Measurements from ENCODE around the gene ZNF474.

ZNF474 gene

DNA sequence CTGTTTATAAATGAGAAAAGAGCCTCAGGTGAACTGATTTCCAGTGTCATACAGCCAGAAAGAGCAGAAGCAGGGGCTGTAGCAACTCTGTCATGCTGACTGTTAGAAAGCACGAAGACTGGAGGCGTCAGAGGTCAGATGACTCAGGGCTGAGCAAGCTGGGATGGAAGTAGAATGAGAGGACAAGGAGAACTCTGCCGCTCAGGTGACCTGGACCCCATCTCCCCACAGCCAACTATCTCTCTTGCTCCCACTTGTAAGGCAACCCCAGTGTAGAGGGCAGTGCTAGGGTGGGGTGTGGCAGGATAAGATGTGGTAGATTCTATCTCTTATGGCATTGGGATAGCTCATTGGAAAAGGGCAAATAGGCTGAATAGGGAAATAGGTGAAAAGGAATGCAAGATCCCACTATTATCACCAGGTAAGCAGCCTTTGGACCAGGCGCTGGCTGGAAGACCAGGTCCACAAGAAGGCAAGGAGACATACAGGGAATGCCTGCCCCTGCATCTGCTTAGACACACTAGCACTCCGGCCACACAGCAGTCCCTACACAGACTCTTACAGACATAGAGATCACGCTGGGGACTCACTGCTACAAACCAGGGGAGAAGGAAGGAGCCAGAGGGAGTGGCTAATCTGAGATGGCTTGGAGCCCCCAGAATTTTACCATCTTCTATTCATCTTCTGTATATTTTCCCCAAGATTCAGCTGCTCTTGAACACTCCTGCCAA lies 30.1 kb upstream of the ZNF474 start:
- Histone ChIP-seq H3K36me3 (ENCODE audit: control insufficient read depth in 1 of 2, insufficient read depth in 2 of 2, low read length in 2 of 2) (no peaks in the 10 kb centered on the region), H3K4me1 (ENCODE audit: control insufficient read depth in 1 of 2, insufficient read depth in 2 of 2, low read length in 2 of 2) (no peaks in the 10 kb centered on the region), H3K9ac (ENCODE audit: low read depth in 1 of 2, low read length in 2 of 2) (no peak overlapping the region), H3K27ac (ENCODE audit: low read depth, low read length) (no peak overlapping the region), H3K4me3 (ENCODE audit: low read depth in 1 of 2, low read length in 2 of 2) (no peak overlapping the region), H3K27me3 (ENCODE audit: control insufficient read depth in 1 of 2, insufficient read depth in 2 of 2, low read length in 2 of 2) (no peaks in the 10 kb centered on the region), H3K9me3 (ENCODE audit: control insufficient read depth in 1 of 2, low read length in 2 of 2) (no peaks in the 10 kb centered on the region)

DNA sequence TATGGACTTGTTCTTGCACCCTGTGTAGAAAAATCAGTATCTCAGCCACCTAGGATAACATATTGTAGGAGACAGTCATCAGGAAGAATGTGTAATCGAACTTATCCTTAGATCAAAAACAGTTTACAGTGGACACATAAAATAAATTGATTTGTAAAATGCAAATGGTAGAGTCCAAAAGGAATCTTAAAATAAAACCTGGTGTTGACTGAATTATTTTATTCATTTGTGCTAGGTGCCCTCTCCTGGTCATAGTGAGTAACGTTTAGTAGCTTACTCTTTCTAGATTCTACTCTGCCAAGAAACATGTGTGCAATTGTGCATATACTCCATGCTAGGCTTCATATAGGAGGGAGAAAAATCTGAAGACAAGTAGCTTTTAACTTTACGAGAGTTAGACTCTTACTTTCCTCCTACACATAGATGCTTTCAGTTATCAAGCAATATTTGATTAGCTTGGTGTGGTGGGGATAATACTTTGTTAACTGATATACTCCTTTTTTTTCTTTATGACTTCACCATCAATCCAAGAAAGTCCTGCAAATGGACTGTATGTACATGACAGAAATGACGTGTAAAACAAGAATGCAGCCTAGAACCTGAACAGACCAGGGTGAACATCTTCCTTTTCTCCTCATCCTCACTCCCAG lies 27.6 kb upstream of the ZNF474 start:
- H3K4me1 ChIP-seq (ENCODE audit: control insufficient read depth in 1 of 2, insufficient read depth in 2 of 2, low read length in 2 of 2): no peaks in the 10 kb centered on the region
- no peaks in the 10 kb centered on the region for H3K36me3 ChIP-seq (ENCODE audit: control insufficient read depth in 1 of 2, insufficient read depth in 2 of 2, low read length in 2 of 2)
- H3K4me3 ChIP-seq (ENCODE audit: low read depth in 1 of 2, low read length in 2 of 2): no peak overlapping the region
- H3K9ac ChIP-seq (ENCODE audit: low read depth in 1 of 2, low read length in 2 of 2): no peak overlapping the region
- H3K27me3 ChIP-seq (ENCODE audit: control insufficient read depth in 1 of 2, insufficient read depth in 2 of 2, low read length in 2 of 2): no peaks in the 10 kb centered on the region
- H3K27ac ChIP-seq (ENCODE audit: low read depth, low read length): no peak overlapping the region
- H3K9me3 ChIP-seq (ENCODE audit: control insufficient read depth in 1 of 2, low read length in 2 of 2): no peaks in the 10 kb centered on the region

DNA sequence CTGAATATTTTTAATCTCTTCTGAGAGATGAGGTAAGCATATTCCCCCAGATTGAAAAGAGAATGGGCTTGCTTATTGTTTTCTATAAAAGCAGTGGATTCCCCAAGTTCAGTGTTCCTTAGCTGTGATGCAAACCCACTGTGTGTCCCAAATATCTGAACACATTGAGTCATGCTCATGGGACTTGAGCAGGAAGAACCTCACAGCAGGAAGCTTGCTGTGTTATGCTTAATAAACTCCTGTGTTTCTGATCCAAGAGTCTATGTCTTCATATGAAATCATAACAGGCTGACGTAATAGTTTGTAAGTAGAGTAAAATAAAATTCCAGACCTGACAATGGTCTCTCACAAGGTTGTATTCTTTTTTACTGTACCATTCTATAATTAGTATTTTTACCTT lies 26.5 kb upstream of the ZNF474 start:
- Histone ChIP-seq H3K36me3 (ENCODE audit: control insufficient read depth in 1 of 2, insufficient read depth in 2 of 2, low read length in 2 of 2) (no peaks in the 10 kb centered on the region), H3K27ac (ENCODE audit: low read depth, low read length) (no peak overlapping the region), H3K9ac (ENCODE audit: low read depth in 1 of 2, low read length in 2 of 2) (no peak overlapping the region), H3K27me3 (ENCODE audit: control insufficient read depth in 1 of 2, insufficient read depth in 2 of 2, low read length in 2 of 2) (peaks cover 0 to 2% of the 10 kb centered on the region in 2 donors), H3K9me3 (ENCODE audit: control insufficient read depth in 1 of 2, low read length in 2 of 2) (no peaks in the 10 kb centered on the region), H3K4me3 (ENCODE audit: low read depth in 1 of 2, low read length in 2 of 2) (no peak overlapping the region), H3K4me1 (ENCODE audit: control insufficient read depth in 1 of 2, insufficient read depth in 2 of 2, low read length in 2 of 2) (no peaks in the 10 kb centered on the region)

DNA sequence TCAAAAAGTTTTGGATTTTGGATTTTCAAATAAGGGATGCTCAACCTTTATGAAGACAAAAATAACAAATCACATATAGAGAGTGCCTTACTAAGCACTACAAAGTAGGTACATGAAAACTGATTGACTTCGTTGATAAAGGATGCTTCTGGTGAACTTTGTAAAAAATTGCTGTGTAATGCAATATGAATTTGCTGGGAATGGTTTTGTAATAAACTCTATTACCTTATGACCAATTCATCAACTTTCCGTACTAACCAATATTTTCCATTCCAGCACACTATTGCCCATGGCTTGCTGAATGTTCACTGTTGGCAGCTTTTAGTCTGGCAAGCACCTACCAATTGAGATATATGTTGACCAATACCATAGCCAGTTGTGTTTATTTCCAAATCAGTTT lies 23.4 kb upstream of the ZNF474 start:
- Histone ChIP-seq H3K36me3 (ENCODE audit: control insufficient read depth in 1 of 2, insufficient read depth in 2 of 2, low read length in 2 of 2) (no peaks in the 10 kb centered on the region), H3K27ac (ENCODE audit: low read depth, low read length) (no peak overlapping the region)

DNA sequence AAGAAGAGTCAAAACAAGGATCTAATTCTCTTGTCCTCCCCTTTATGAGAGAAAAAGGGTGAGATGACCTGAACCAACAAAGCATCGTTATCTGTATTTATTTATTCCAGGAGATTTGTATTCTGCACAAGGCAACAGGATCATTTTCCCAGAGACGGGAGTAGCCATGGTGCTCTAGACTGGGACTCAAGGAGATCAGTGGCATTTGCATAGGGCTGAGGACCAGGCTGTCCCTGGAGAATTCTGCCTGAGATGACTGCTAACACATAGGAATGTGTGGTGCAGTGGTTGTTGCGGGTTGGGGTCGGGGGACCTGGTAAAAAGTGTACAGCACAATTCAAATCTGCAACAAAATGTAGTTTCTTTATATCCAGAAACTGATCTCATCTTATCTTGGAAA lies 22.3 kb upstream of the ZNF474 start:
- Histone ChIP-seq H3K27ac (ENCODE audit: low read depth, low read length) (no peak overlapping the region), H3K36me3 (ENCODE audit: control insufficient read depth in 1 of 2, insufficient read depth in 2 of 2, low read length in 2 of 2) (no peaks in the 10 kb centered on the region), H3K9me3 (ENCODE audit: control insufficient read depth in 1 of 2, low read length in 2 of 2) (no peaks in the 10 kb centered on the region), H3K4me3 (ENCODE audit: low read depth in 1 of 2, low read length in 2 of 2) (no peak overlapping the region), H3K27me3 (ENCODE audit: control insufficient read depth in 1 of 2, insufficient read depth in 2 of 2, low read length in 2 of 2) (peaks cover 0 to 2% of the 10 kb centered on the region in 2 donors), H3K9ac (ENCODE audit: low read depth in 1 of 2, low read length in 2 of 2) (no peak overlapping the region), H3K4me1 (ENCODE audit: control insufficient read depth in 1 of 2, insufficient read depth in 2 of 2, low read length in 2 of 2) (no peaks in the 10 kb centered on the region)

More for the DNA sequence above, 23.4 kb upstream of the ZNF474 start:
- no peak overlapping the region for H3K4me3 ChIP-seq (ENCODE audit: low read depth in 1 of 2, low read length in 2 of 2)
- H3K9ac ChIP-seq (ENCODE audit: low read depth in 1 of 2, low read length in 2 of 2): no peak overlapping the region
- H3K27me3 ChIP-seq (ENCODE audit: control insufficient read depth in 1 of 2, insufficient read depth in 2 of 2, low read length in 2 of 2): peaks cover 0 to 2% of the 10 kb centered on the region in 2 donors
- H3K9me3 ChIP-seq (ENCODE audit: control insufficient read depth in 1 of 2, low read length in 2 of 2): no peaks in the 10 kb centered on the region
- H3K4me1 ChIP-seq (ENCODE audit: control insufficient read depth in 1 of 2, insufficient read depth in 2 of 2, low read length in 2 of 2): no peaks in the 10 kb centered on the region

DNA sequence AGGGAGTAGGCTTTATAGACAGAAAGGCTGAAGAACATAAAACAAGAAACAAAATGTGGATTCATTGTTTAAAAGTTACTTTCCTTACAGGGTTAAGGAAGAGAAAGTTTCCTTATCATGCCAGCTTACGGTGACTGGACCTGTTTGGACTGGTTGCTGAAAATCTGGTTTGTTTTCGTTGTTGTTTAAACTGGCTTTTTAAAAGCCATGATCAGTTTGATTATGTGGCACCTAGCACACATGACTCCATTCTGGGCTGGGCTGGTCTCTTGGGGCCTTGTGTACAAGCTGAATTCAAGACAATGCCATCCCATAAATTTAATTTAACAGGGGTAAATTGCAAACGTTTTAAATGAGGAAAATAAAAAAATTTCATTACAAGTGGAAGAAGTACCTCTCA lies 18.4 kb upstream of the ZNF474 start:
- no peak overlapping the region for H3K9ac ChIP-seq (ENCODE audit: low read depth in 1 of 2, low read length in 2 of 2)
- no peaks in the 10 kb centered on the region for H3K9me3 ChIP-seq (ENCODE audit: control insufficient read depth in 1 of 2, low read length in 2 of 2)
- H3K27ac ChIP-seq (ENCODE audit: low read depth, low read length): no peak overlapping the region
- no peak overlapping the region for H3K4me3 ChIP-seq (ENCODE audit: low read depth in 1 of 2, low read length in 2 of 2)
- no peaks in the 10 kb centered on the region for H3K4me1 ChIP-seq (ENCODE audit: control insufficient read depth in 1 of 2, insufficient read depth in 2 of 2, low read length in 2 of 2)
- H3K27me3 ChIP-seq (ENCODE audit: control insufficient read depth in 1 of 2, insufficient read depth in 2 of 2, low read length in 2 of 2): peaks cover 0 to 2% of the 10 kb centered on the region in 2 donors
- H3K36me3 ChIP-seq (ENCODE audit: control insufficient read depth in 1 of 2, insufficient read depth in 2 of 2, low read length in 2 of 2): no peaks in the 10 kb centered on the region

DNA sequence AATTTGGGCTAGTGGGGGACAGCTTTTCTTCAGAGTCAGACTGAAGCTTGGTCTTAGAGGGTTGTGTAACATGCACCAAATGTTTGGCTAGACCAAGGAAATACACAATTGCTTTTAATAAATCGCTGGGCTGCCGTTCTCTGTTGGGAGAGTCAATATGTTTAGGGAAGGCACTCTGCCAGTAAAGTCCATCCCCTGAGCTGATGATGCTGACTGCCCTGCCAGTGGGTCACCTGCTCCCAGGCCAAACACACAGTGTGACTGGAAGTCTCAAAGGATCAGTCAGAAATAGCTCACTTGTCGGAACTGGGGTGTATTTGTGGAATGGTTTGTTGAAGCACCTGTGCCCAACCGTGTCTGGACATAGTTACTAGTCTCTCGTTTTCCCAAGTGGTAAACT lies 17.9 kb upstream of the ZNF474 start:
- H3K27ac ChIP-seq (ENCODE audit: low read depth, low read length): no peak overlapping the region
- no peaks in the 10 kb centered on the region for H3K9me3 ChIP-seq (ENCODE audit: control insufficient read depth in 1 of 2, low read length in 2 of 2)
- H3K36me3 ChIP-seq (ENCODE audit: control insufficient read depth in 1 of 2, insufficient read depth in 2 of 2, low read length in 2 of 2): no peaks in the 10 kb centered on the region
- H3K4me3 ChIP-seq (ENCODE audit: low read depth in 1 of 2, low read length in 2 of 2): no peak overlapping the region
- H3K4me1 ChIP-seq (ENCODE audit: control insufficient read depth in 1 of 2, insufficient read depth in 2 of 2, low read length in 2 of 2): no peaks in the 10 kb centered on the region
- H3K27me3 ChIP-seq (ENCODE audit: control insufficient read depth in 1 of 2, insufficient read depth in 2 of 2, low read length in 2 of 2): peaks cover 0 to 2% of the 10 kb centered on the region in 2 donors
- no peak overlapping the region for H3K9ac ChIP-seq (ENCODE audit: low read depth in 1 of 2, low read length in 2 of 2)

DNA sequence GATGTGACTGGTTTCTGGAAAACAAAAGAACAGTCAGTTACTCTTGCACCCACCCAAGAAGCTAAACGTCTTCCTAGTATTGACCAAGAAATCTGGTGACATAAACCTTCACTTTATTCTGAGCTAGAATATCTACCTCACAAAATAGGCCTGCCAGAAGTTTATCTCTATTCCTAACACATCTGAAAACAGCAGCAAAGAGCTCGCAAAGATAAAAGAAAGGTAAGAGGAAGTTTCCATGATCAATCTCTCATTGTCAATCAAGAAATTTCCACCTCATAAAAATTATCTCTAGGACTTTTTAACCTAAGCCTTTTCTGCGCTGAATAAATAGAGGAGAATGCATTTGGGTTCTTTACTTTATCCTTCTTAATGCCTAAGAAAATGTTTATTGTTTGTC lies 17.3 kb upstream of the ZNF474 start:
- Histone ChIP-seq H3K27me3 (ENCODE audit: control insufficient read depth in 1 of 2, insufficient read depth in 2 of 2, low read length in 2 of 2) (peaks cover 0 to 2% of the 10 kb centered on the region in 2 donors), H3K4me3 (ENCODE audit: low read depth in 1 of 2, low read length in 2 of 2) (no peak overlapping the region), H3K9me3 (ENCODE audit: control insufficient read depth in 1 of 2, low read length in 2 of 2) (no peaks in the 10 kb centered on the region), H3K27ac (ENCODE audit: low read depth, low read length) (no peak overlapping the region), H3K36me3 (ENCODE audit: control insufficient read depth in 1 of 2, insufficient read depth in 2 of 2, low read length in 2 of 2) (no peaks in the 10 kb centered on the region), H3K4me1 (ENCODE audit: control insufficient read depth in 1 of 2, insufficient read depth in 2 of 2, low read length in 2 of 2) (no peaks in the 10 kb centered on the region), H3K9ac (ENCODE audit: low read depth in 1 of 2, low read length in 2 of 2) (no peak overlapping the region)

DNA sequence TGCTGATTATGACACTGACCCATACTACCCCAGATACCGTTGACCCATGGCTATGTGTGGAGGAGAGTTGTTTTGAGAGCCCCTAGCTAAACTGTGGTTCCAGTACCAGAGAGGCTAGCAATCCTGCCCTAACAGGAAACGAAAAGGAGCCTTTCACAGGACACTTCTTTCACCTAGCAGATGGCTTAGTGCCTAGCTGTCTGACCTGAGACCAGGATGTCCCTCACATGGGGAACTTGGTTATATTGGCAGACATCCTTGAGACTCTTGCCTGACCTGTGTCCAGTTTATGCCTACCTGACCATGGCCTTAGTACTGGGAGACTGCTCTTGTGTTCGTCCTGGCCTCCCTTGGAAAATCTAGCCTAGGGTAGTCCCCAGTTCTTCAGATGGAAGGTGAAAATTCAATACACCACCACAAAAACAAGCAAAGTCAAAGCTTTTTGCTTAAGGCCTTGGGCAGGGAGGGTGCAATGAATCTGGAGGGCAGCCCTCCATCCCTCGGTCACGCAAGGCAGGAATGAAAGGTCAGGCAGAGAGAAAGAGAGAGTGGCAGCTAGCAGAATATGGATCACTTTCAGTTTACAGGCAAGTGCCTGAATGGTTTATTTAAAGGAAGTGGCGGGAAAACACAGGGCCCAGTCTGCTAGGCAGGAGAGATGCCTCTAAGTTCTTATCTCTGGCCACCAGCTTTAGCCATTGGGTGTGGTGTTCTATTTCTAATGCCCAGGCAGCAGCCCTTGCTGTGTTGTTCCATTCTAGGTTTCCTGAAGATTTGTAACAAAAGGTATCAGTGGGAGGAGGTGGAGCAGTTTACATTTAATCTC lies 16.4 kb upstream of the ZNF474 start:
- H3K9ac ChIP-seq (ENCODE audit: low read depth in 1 of 2, low read length in 2 of 2): no peak overlapping the region
- no peaks in the 10 kb centered on the region for H3K36me3 ChIP-seq (ENCODE audit: control insufficient read depth in 1 of 2, insufficient read depth in 2 of 2, low read length in 2 of 2)

DNA sequence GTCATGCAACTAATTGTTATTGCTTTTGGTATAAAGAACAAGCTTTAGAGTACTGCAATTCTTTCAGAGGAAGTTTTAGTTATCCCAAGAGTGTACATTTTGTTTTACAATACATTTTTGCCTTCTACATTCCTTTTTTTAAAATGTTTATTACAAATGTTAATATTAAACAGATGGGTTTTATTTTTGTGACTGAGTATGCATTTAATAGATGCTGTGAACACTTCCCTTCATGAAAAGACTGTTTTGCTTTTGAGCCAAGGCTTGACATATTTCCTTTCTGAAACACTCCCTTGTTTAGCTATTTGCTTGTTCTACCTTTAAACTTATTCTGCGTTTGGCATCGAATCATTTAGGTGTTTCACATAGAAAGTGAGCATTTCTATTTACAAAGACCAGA lies 14.8 kb upstream of the ZNF474 start:
- H3K9ac ChIP-seq (ENCODE audit: low read depth in 1 of 2, low read length in 2 of 2): no peak overlapping the region
- no peak overlapping the region for H3K4me3 ChIP-seq (ENCODE audit: low read depth in 1 of 2, low read length in 2 of 2)
- no peak overlapping the region for H3K27ac ChIP-seq (ENCODE audit: low read depth, low read length)
- no peaks in the 10 kb centered on the region for H3K36me3 ChIP-seq (ENCODE audit: control insufficient read depth in 1 of 2, insufficient read depth in 2 of 2, low read length in 2 of 2)
- no peaks in the 10 kb centered on the region for H3K4me1 ChIP-seq (ENCODE audit: control insufficient read depth in 1 of 2, insufficient read depth in 2 of 2, low read length in 2 of 2)
- no peaks in the 10 kb centered on the region for H3K9me3 ChIP-seq (ENCODE audit: control insufficient read depth in 1 of 2, low read length in 2 of 2)
- no peaks in the 10 kb centered on the region for H3K27me3 ChIP-seq (ENCODE audit: control insufficient read depth in 1 of 2, insufficient read depth in 2 of 2, low read length in 2 of 2)

More for the DNA sequence above, 16.4 kb upstream of the ZNF474 start:
- no peaks in the 10 kb centered on the region for H3K4me1 ChIP-seq (ENCODE audit: control insufficient read depth in 1 of 2, insufficient read depth in 2 of 2, low read length in 2 of 2)
- no peaks in the 10 kb centered on the region for H3K27me3 ChIP-seq (ENCODE audit: control insufficient read depth in 1 of 2, insufficient read depth in 2 of 2, low read length in 2 of 2)
- H3K4me3 ChIP-seq (ENCODE audit: low read depth in 1 of 2, low read length in 2 of 2): no peak overlapping the region
- no peak overlapping the region for H3K27ac ChIP-seq (ENCODE audit: low read depth, low read length)
- H3K9me3 ChIP-seq (ENCODE audit: control insufficient read depth in 1 of 2, low read length in 2 of 2): no peaks in the 10 kb centered on the region

Data from duodenal mucosa (tissue), 2 donors.